ENCODE measurements around the gene CPPED1.

- TF ChIP-seq CTCF (IDR thresholded peaks at IDR 0.05) (no peak), POLR2A (IDR thresholded peaks at IDR 0.05) (no peak), EP300 (IDR thresholded peaks at IDR 0.05) (no peak)
Observed at GRCh38 chr16:12672986-12673385, 130.7 kb downstream of the CPPED1 start.

Measured in tibial nerve (tissue), 4 donors.